Tibial artery (tissue), 4 donors: ENCODE measurements around the gene LY6G5B.
"Not testable (repeated sequence)": the region's sequence is repeated elsewhere in the genome, so short reads cannot be mapped to it uniquely, and the experiment has no call there.

Experiments used
- DNase-seq, 2 donors: peaks; one replicate each; pipeline ENCODE4 v3.0.0-alpha.2; 2019
- H3K27ac ChIP-seq, 2 donors: fragments of 200-600 bp; sonication (generic) in 1 of 2; 1 replicate in 1 of 2; 2 replicates in 1 of 2; pipeline ENCODE4 v1.5.1; 2018 to 2019; ENCODE audit warnings: mild to moderate bottlenecking in 1 of 2
- H3K27me3 ChIP-seq, 2 donors: fragments of 200-600 bp; sonication (generic) in 1 of 2; one replicate each; pipeline versions ENCODE4 v1.5.1 to v1.6.0; 2016 to 2019
- H3K36me3 ChIP-seq, 3 donors: fragments of 200-600 bp; sonication (generic) in 2 of 3; one replicate each; pipeline ENCODE4 v1.5.1; 2016 to 2019; ENCODE audit warnings: mild to moderate bottlenecking in 2 of 3
- H3K4me1 ChIP-seq, 4 donors: fragments of 200-600 bp; sonication (generic) in 2 of 4; 1 replicate in 3 of 4; 2 replicates in 1 of 4; pipeline ENCODE4 v1.5.1; 2016 to 2019
- H3K4me3 ChIP-seq, 2 donors: fragments of 200-600 bp; sonication (generic) in 1 of 2; 1 replicate in 1 of 2; 2 replicates in 1 of 2; pipeline ENCODE4 v1.5.1; 2018 to 2019; ENCODE audit warnings: mild to moderate bottlenecking in 2 of 2
- H3K9me3 ChIP-seq, 3 donors: fragments of 200-600 bp; sonication (generic) in 1 of 3; one replicate each; pipeline ENCODE4 v1.5.1; 2016 to 2019
- intact Hi-C: fragments of 100-400 bp; cut with DNase I; formaldehyde crosslinking; loops from one replicate; pipeline ENCODE4 v1.15.0; 2023; ENCODE audit warnings: low total_unique reads
- TF ChIP-seq, protein P1 (sequence below), 2 experiments: fragments of 200-600 bp in 1 of 2; fragments of 450-650 bp in 1 of 2; IDR thresholded peaks; one replicate each; pipeline ENCODE4 v1.5.1; 2017 to 2019; ENCODE audit warnings: antibody characterized with exemption in 2 of 2, mild to moderate bottlenecking in 1 of 2, moderate library complexity in 1 of 2

The LY6G5B gene

DNA sequence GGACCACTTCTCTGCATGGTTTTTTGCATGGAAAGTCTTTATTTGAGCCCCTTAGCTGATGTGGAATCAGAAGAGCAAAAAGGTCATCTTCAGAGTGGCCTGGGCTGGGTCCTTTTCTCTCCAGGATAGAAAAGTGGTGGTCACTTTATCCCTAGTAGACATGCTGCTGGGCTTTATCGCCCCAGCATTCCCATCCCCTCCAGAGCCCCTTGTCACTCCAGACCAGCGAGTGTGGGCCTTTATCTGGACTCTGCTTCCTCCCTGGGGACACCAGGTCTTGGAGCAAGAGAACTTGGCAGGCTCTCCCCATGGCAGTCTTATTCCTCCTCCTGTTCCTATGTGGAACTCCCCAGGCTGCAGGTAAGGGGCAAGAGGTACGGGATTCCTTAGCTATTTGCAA lies 36.8 kb downstream of the LY6G5B start, which contains the start of gene LY6G6F:
Gene LY6G6F (plus strand): TSS at position 268 of the 400 bp plus-strand sequence. CDS start 41 bp downstream, at position 309.
- TF ChIP-seq, protein P1, sequence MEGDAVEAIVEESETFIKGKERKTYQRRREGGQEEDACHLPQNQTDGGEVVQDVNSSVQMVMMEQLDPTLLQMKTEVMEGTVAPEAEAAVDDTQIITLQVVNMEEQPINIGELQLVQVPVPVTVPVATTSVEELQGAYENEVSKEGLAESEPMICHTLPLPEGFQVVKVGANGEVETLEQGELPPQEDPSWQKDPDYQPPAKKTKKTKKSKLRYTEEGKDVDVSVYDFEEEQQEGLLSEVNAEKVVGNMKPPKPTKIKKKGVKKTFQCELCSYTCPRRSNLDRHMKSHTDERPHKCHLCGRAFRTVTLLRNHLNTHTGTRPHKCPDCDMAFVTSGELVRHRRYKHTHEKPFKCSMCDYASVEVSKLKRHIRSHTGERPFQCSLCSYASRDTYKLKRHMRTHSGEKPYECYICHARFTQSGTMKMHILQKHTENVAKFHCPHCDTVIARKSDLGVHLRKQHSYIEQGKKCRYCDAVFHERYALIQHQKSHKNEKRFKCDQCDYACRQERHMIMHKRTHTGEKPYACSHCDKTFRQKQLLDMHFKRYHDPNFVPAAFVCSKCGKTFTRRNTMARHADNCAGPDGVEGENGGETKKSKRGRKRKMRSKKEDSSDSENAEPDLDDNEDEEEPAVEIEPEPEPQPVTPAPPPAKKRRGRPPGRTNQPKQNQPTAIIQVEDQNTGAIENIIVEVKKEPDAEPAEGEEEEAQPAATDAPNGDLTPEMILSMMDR (IDR thresholded peaks at IDR 0.05) = no peak
- DNase-seq = no peak
- Histone ChIP-seq H3K27me3 (peaks cover 0 to 18% of the 10 kb centered on the region in 2 donors), H3K27ac (no peak within 1 kb of the TSS), H3K9me3 (no peaks in the 10 kb centered on the region), H3K4me3 (no peak within 1 kb of the TSS), H3K4me1 (peaks cover 6 to 16% (median 13%) of the 10 kb centered on the region in 4 donors), H3K36me3 (no peaks in the 10 kb centered on the region)
- intact Hi-C loops = no loop called here

DNA sequence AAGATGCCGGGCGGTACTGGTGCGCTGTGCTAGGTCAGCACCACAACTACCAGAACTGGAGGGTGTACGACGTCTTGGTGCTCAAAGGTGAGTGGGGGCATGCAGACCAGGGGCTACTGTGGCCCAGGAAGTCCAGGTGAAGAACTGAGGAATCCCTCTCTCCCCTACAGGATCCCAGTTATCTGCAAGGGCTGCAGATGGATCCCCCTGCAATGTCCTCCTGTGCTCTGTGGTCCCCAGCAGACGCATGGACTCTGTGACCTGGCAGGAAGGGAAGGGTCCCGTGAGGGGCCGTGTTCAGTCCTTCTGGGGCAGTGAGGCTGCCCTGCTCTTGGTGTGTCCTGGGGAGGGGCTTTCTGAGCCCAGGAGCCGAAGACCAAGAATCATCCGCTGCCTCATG lies 37.9 kb downstream of the LY6G5B start:
- Histone ChIP-seq H3K27ac (no peak overlapping the region), H3K4me3 (no peak overlapping the region), H3K9me3 (no peaks in the 10 kb centered on the region), H3K4me1 (peaks cover 5 to 8% (median 6%) of the 10 kb centered on the region in 4 donors), H3K36me3 (no peaks in the 10 kb centered on the region), H3K27me3 (peaks cover 0 to 28% of the 10 kb centered on the region in 2 donors)
- intact Hi-C loops = no loop called here
- TF ChIP-seq, protein P1 (IDR thresholded peaks at IDR 0.05) = no peak
- no peak for DNase-seq

DNA sequence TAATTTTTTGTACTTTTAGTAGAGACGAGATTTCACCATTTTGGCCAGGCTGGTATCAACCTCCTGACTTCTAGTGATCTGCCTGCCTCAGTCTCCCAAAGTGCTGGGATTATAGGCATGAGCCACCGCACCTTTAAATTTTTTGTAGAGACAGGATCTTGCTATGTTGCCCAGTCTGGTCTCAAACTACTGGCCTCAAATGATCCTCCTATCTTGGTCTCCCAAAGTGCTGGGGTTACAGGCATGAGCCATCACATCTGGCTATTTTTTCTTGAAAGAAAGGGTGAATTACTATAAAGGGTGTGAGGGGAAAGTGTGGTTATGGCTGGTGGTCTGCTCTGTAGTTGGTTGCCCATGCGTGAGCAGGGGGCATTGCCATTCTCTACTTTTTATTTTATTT lies 38.4 kb downstream of the LY6G5B start:
- H3K27me3 ChIP-seq = peaks cover 0 to 29% of the 10 kb centered on the region in 2 donors
- H3K9me3 ChIP-seq = no peaks in the 10 kb centered on the region
- peaks cover 5 to 8% (median 6%) of the 10 kb centered on the region in 4 donors for H3K4me1 ChIP-seq
- intact Hi-C loops = no loop called here
- no peak overlapping the region for H3K4me3 ChIP-seq
- H3K27ac ChIP-seq = no peak overlapping the region
- TF ChIP-seq, protein P1 (IDR thresholded peaks at IDR 0.05) = no peak
- H3K36me3 ChIP-seq = no peaks in the 10 kb centered on the region
- DNase-seq = no peak

DNA sequence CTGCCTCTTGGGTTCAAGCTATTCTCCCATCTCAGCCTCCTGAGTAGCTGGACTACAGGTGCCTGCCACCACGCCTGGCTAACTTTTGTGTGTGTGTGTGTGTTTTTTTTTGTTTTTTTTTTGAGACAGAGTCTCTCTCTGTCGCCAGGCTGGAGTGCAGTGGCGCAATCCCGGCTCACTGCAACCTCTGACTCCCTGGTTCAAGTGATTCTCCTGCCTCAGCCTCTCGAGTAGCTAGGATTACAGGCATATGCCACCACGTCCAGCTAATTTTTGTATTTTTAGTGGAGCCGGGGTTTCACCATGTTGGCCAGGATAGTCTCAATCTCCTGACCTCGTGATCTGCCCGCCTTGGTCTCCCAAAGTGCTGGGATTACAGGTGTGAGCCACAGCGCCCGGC lies 39.4 kb downstream of the LY6G5B start:
- H3K4me1 ChIP-seq, H3K9me3 ChIP-seq, H3K27ac ChIP-seq, H3K4me3 ChIP-seq, intact Hi-C loops, DNase-seq, H3K36me3 ChIP-seq: not testable (repeated sequence)
- H3K27me3 ChIP-seq = peaks cover 0 to 29% of the 10 kb centered on the region in 2 donors

DNA sequence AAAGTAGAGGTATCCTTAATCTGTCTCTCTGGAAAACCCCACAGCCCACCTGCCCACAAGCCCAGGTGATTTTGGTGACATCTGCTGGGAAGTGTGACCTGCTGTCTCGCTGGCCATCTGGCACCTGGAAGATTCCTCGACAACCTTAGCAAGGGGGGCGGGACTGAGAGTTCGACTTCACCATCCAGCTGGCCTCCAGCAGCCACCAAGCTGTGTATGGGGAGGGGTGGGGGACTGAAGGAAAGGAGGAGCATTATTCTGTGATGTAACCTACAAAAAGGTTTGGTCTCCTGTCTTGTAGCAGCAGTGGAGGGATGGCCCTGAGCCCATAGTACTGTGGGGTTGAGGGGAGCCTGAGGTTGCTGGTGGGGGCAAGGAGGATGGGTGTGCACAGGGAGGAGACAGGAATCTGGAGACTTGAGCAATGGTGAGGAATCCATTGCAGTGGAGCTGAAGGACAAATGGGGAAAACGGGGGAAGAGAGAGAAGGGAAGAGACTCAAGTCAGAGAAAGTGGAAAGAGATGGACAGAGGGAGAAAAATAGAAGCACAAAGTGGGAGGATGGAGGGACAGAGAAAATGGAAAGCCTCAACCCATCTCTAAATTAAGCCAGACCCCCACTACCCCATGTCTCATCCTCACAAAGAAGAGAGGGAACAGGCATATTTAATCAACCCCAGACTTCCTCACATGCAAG lies 40.9 kb downstream of the LY6G5B start:
- Histone ChIP-seq H3K9me3 (no peaks in the 10 kb centered on the region), H3K27me3 (peaks cover 0 to 29% of the 10 kb centered on the region in 2 donors), H3K27ac (no peak overlapping the region), H3K36me3 (no peaks in the 10 kb centered on the region), H3K4me3 (no peak overlapping the region), H3K4me1 (no peaks in the 10 kb centered on the region)
- TF ChIP-seq, protein P1 (IDR thresholded peaks at IDR 0.05) = no peak
- intact Hi-C loops = loop anchor here (5.0 kb wide), 1 partner anchor 573 kb away; the partner anchor contains the start of gene PSORS1C2
- no peak for DNase-seq

DNA sequence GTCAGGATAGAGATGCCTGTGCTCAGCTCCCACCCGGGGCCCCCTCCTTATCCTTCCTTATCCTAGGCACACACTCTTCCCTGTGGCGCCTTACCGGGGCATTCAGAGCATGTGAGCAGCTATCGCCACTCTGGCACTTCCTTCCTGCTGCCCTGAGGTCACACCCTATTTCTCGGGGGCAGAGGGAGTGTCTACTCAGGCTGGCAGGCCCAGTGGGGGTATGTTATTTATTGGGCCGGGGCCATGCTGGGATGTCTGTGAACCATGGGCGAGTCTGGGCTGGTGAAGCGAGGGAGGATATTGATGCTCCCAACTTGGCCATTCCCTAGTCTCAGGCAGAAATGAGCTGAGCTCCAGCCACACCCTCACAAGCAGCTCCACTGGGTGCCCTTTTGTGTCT lies 41.5 kb downstream of the LY6G5B start:
- Histone ChIP-seq H3K27ac (no peak overlapping the region), H3K4me1 (no peaks in the 10 kb centered on the region), H3K4me3 (no peak overlapping the region), H3K27me3 (peaks cover 0 to 29% of the 10 kb centered on the region in 2 donors), H3K36me3 (no peaks in the 10 kb centered on the region), H3K9me3 (no peaks in the 10 kb centered on the region)
- intact Hi-C loops = loop anchor here (5.0 kb wide), 1 partner anchor 574 kb away; the partner anchor contains the start of gene PSORS1C2
- TF ChIP-seq, protein P1 (IDR thresholded peaks at IDR 0.05) = no peak
- DNase-seq = no peak
